WI38 (cell line): Measurements from ENCODE around the gene AKT2.

ENCODE experiments used
- H3K4me3 ChIP-seq: 2 replicates; pipeline ENCODE4 v1.5.1; 2011; ENCODE audit warnings: low read depth, mild to moderate bottlenecking, control low read depth, low read length
- CTCF ChIP-seq: IDR thresholded peaks from 2 replicates; pipeline ENCODE4 v1.5.1; 2012; ENCODE audit warnings: low read depth, mild to moderate bottlenecking, control low read depth, low read length

The AKT2 gene

GRCh38 chr19:40234429-40235237, 50.5 kb downstream of the AKT2 start:
- no peak for TF ChIP-seq CTCF
- no peak overlapping the region for H3K4me3 ChIP-seq

GRCh38 chr19:40233811-40234389, 51.2 kb downstream of the AKT2 start:
- H3K4me3 ChIP-seq, result no peak overlapping the region
- TF ChIP-seq CTCF, result no peak

- TF ChIP-seq CTCF, result no peak
- no peak overlapping the region for H3K4me3 ChIP-seq
These were observed 52.0 kb downstream of the AKT2 start for GRCh38 chr19:40232949-40233810.

- no peak overlapping the region for H3K4me3 ChIP-seq
- no peak for TF ChIP-seq CTCF
These were observed 52.7 kb downstream of the AKT2 start for GRCh38 chr19:40232479-40232878.

- TF ChIP-seq CTCF, result no peak
- no peak overlapping the region for H3K4me3 ChIP-seq
These were observed 53.4 kb downstream of the AKT2 start for GRCh38 chr19:40231544-40232424.

- no peak for TF ChIP-seq CTCF
- H3K4me3 ChIP-seq, result no peak overlapping the region
These were observed 54.1 kb downstream of the AKT2 start for GRCh38 chr19:40231057-40231456.
